Breast epithelium (tissue), 4 donors: ENCODE results near the gene SERINC2. TPM values are rescaled to one million over a fixed set of nuclear protein-coding genes. Genes with fewer than 3 reads are reported as not detected.

Experiments used
- DNase-seq, 2 donors: peaks; one replicate each; pipeline ENCODE4 v3.0.0-alpha.2; 2019; ENCODE audit warnings: low spot score in 2 of 2
- H3K27ac ChIP-seq, 2 donors: fragments of 200-600 bp; sonication (generic) in 1 of 2; one replicate each; pipeline ENCODE4 v1.5.1; 2016 to 2019; ENCODE audit warnings: mild to moderate bottlenecking in 1 of 2
- H3K27me3 ChIP-seq, 2 donors: fragments of 200-600 bp; sonication (generic) in 1 of 2; one replicate each; pipeline versions ENCODE4 v1.5.1 to v1.6.0; 2017 to 2019; ENCODE audit warnings: control low read depth in 1 of 2, mild to moderate bottlenecking in 1 of 2
- H3K36me3 ChIP-seq: fragments of 200-600 bp; one replicate; pipeline ENCODE4 v1.5.1; 2019
- H3K4me1 ChIP-seq, 2 donors: fragments of 200-600 bp; sonication (generic); one replicate each; pipeline ENCODE4 v1.5.1; 2016 to 2019; ENCODE audit warnings: control low read depth in 1 of 2
- H3K4me3 ChIP-seq, 3 donors: fragments of 200-600 bp; sonication (generic); 1 replicate in 2 of 3; 2 replicates in 1 of 3; pipeline ENCODE4 v1.5.1; 2016 to 2019; ENCODE audit warnings: mild to moderate bottlenecking in 3 of 3, moderate library complexity in 2 of 3
- H3K9me3 ChIP-seq, 2 donors: fragments of 200-600 bp; sonication (generic) in 1 of 2; one replicate each; pipeline ENCODE4 v1.5.1; 2016 to 2019; ENCODE audit warnings: control low read depth in 1 of 2
- CTCF ChIP-seq, 3 donors: fragments of 450-650 bp; IDR thresholded peaks; one replicate each; pipeline ENCODE4 v1.5.1; 2016 to 2017; ENCODE audit warnings: antibody characterized with exemption in 3 of 3, mild to moderate bottlenecking in 3 of 3, moderate library complexity in 3 of 3
- POLR2A ChIP-seq: fragments of 450-650 bp; IDR thresholded peaks from one replicate; pipeline ENCODE4 v1.6.1; 2016; ENCODE audit warnings: antibody characterized with exemption, mild to moderate bottlenecking, moderate library complexity
- POLR2AphosphoS5 ChIP-seq, 3 donors: sonication (generic); formaldehyde crosslinking; IDR thresholded peaks; one replicate each; pipeline ENCODE4 v1.6.1; 2017; ENCODE audit warnings: antibody characterized with exemption in 3 of 3
- intact Hi-C: fragments of 100-400 bp; cut with DNase I; formaldehyde crosslinking; loops from one replicate; pipeline ENCODE4 v1.15.1; 2023; ENCODE audit warnings: low total_unique reads
- total RNA-seq, 3 donors: library from RNA; depleted of rRNA; stranded (reverse); fragments of >200 nt; gene quantifications; one replicate each; pipeline ENCODE4 v1.1.0, GENCODE V29; 2016

The SERINC2 gene
- total RNA-seq, 3 donors from 2014 or later, result 10.4 to 50.6 (median 30.5) TPM

- Histone ChIP-seq H3K27me3 (no peaks in the 10 kb centered on the region), H3K9me3 (no peaks in the 10 kb centered on the region), H3K36me3 (no peaks in the 10 kb centered on the region), H3K4me3 (peak within 1 kb of the TSS; percentile 46 to 71 (median 48)), H3K27ac (peak within 1 kb of the TSS; percentile 83 to 88), H3K4me1 (peaks cover 0 to 5% of the 10 kb centered on the region in 2 donors)
- intact Hi-C loops, result no loop called here
- DNase-seq, result peak; percentile 52 to 64
- TF ChIP-seq POLR2AphosphoS5 (IDR thresholded peaks at IDR 0.05), result no peak
- no peak for TF ChIP-seq CTCF (IDR thresholded peaks at IDR 0.05)
- TF ChIP-seq POLR2A, result no peak
Observed at GRCh38 chr1:31373056-31373896, 39.7 kb upstream of the SERINC2 start, which contains the start of gene FABP3. Gene FABP3 (minus strand): TSS chr1:31373076. CDS start chr1:31373014, 62 bp downstream.

GRCh38 chr1:31373897-31374486 lies 39.0 kb upstream of the SERINC2 start:
- H3K36me3 ChIP-seq, result no peaks in the 10 kb centered on the region
- H3K9me3 ChIP-seq, result no peaks in the 10 kb centered on the region
- no peaks in the 10 kb centered on the region for H3K27me3 ChIP-seq
- peak overlapping the region; percentile 46 to 71 (median 48) for H3K4me3 ChIP-seq
- H3K27ac ChIP-seq, result peak overlapping the region; percentile 83 to 88
- peaks cover 0 to 5% of the 10 kb centered on the region in 2 donors for H3K4me1 ChIP-seq
- intact Hi-C loops, result no loop called here
- DNase-seq, result no peak
- TF ChIP-seq POLR2AphosphoS5 (IDR thresholded peaks at IDR 0.05) (no peak), CTCF (IDR thresholded peaks at IDR 0.05) (no peak), POLR2A (no peak)

DNA sequence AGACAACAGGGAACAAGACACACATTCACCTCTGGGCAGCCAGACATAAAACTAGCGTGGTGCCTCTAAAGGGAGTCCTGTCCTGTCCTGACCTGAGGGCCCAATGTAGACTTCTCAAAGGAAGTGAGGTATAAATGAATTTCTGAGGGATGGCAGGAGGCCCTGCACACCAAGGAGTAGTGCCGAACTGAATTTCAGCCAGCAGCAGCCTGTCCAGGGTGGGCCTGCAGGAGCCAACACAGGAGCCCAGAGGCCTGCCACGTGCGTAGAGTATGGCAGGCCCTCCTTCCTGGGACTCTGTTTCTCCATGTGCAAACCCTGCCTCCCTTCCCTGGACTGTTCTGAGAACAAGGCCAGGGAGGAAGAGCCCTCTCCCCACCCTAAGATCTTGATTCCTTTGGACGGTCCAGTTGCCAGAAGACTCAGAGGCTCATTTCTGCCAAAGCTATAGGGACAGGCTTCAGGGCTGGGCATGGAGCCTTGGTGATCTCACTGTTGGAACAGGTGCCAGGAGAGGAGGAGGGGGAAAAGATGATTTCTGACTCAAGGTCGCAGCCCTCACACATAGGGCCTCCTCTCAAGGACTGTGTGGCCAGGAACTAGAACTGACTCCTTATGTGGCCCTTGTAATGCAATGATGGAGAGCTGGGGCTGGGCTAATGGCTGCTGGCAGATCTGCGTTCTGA lies 38.4 kb upstream of the SERINC2 start:
- H3K4me1 ChIP-seq, result peaks cover 0 to 5% of the 10 kb centered on the region in 2 donors
- H3K9me3 ChIP-seq, result no peaks in the 10 kb centered on the region
- no peaks in the 10 kb centered on the region for H3K27me3 ChIP-seq
- TF ChIP-seq POLR2A (no peak), CTCF (IDR thresholded peaks at IDR 0.05) (no peak), POLR2AphosphoS5 (IDR thresholded peaks at IDR 0.05) (no peak)
- intact Hi-C loops, result no loop called here
- H3K36me3 ChIP-seq, result no peaks in the 10 kb centered on the region
- no peak overlapping the region for H3K4me3 ChIP-seq
- DNase-seq, result peak in 1 of 2 donors; percentile 51
- H3K27ac ChIP-seq, result peak overlapping the region; percentile 59 to 83

- Histone ChIP-seq H3K9me3 (no peaks in the 10 kb centered on the region), H3K4me3 (no peak overlapping the region), H3K4me1 (peaks cover 0 to 6% of the 10 kb centered on the region in 2 donors), H3K36me3 (no peaks in the 10 kb centered on the region), H3K27me3 (no peaks in the 10 kb centered on the region), H3K27ac (no peak overlapping the region)
- intact Hi-C loops, result no loop called here
- TF ChIP-seq POLR2AphosphoS5 (IDR thresholded peaks at IDR 0.05), result no peak
- TF ChIP-seq POLR2A, result no peak
- DNase-seq, result no peak
Observed at GRCh38 chr1:31376375-31377134, 36.5 kb upstream of the SERINC2 start.

DNA sequence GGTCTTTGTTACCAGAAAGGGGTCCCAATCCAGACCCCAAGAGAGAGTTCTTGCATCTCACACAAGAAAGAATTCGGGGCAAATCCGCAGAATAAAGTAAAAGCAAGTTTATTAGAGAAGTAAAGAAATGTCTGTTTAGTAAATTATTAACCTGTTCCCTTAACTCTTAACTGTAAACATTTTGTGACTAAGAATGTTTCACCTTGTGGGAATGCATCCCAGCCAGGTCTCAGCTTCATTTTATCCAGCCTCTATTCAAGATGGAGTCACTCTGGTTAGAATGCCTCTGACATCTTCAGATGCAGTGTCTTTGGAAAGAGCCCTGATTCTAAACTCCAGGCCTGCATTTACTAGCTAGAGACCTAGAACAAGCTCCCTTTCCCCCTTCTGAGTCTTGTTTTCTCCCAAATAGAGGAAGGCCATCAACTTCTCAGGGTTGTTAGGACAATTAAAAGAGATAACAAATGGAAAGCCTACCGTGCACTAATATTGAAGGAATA lies 35.6 kb upstream of the SERINC2 start:
- Histone ChIP-seq H3K36me3 (no peaks in the 10 kb centered on the region), H3K4me3 (no peak overlapping the region), H3K27ac (peak overlapping the region in 1 of 2 donors; percentile 43), H3K9me3 (no peaks in the 10 kb centered on the region), H3K4me1 (peaks cover 0 to 9% of the 10 kb centered on the region in 2 donors), H3K27me3 (no peaks in the 10 kb centered on the region)
- no peak for DNase-seq
- no peak for TF ChIP-seq CTCF (IDR thresholded peaks at IDR 0.05)
- no peak for TF ChIP-seq POLR2AphosphoS5 (IDR thresholded peaks at IDR 0.05)
- no peak for TF ChIP-seq POLR2A
- intact Hi-C loops, result no loop called here
